ENCODE data around the gene BMPER. TPM values are rescaled to one million over a fixed set of nuclear protein-coding genes. Genes with fewer than 3 reads are reported as not detected.

The BMPER gene
- polyA plus RNA-seq, 1 donor, result 4.9 TPM

- no peaks in the 10 kb centered on the region for H3K36me3 ChIP-seq (ENCODE audit: control insufficient read depth, insufficient read depth, low read length)
- no peaks in the 10 kb centered on the region for H3K27me3 ChIP-seq (ENCODE audit: control insufficient read depth, insufficient read depth, low read length)
- H3K4me3 ChIP-seq (ENCODE audit: low read length), result no peak overlapping the region
- WGBS (ENCODE audit: insufficient coverage, low lambda C conversion rate), result no CpG with 5 or more reads among the region's 2 CpGs
- H3K9me3 ChIP-seq (ENCODE audit: control insufficient read depth, low read depth, low read length), result no peaks in the 10 kb centered on the region
- no peaks in the 10 kb centered on the region for H3K4me1 ChIP-seq (ENCODE audit: control insufficient read depth, insufficient read depth, low read length)
- no peak overlapping the region for H3K27ac ChIP-seq (ENCODE audit: low read length)
- no peak for DNase-seq
These were observed 238.1 kb downstream of the BMPER start for GRCh38 chr7:34143402-34143801.

DNA sequence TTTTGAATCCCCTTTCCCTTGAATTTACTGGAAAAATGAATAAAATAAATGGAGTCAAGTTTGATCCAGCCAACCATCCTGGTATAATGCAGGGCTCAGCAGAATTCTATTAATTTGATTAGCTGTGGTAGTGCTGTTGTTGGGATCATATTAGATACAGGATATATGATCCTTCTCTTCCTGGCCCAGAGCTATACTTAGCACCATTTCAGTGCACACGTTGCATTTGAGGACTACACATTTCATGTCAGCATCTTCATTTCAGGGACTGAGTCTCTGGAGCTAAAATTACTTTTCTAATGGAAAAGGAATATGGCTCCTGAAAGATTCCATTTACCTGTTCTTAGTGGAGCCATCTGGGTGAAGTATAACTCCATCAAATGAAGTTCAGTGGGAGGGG is 240.3 kb downstream of the BMPER start:
- DNase-seq, result no peak
- Histone ChIP-seq H3K4me1 (ENCODE audit: control insufficient read depth, insufficient read depth, low read length) (no peaks in the 10 kb centered on the region), H3K36me3 (ENCODE audit: control insufficient read depth, insufficient read depth, low read length) (no peaks in the 10 kb centered on the region), H3K27ac (ENCODE audit: low read length) (no peak overlapping the region), H3K27me3 (ENCODE audit: control insufficient read depth, insufficient read depth, low read length) (no peaks in the 10 kb centered on the region), H3K4me3 (ENCODE audit: low read length) (no peak overlapping the region), H3K9me3 (ENCODE audit: control insufficient read depth, low read depth, low read length) (no peaks in the 10 kb centered on the region)
- no CpG with 5 or more reads among the region's 1 CpG for WGBS (ENCODE audit: insufficient coverage, low lambda C conversion rate)

- Histone ChIP-seq H3K36me3 (ENCODE audit: control insufficient read depth, insufficient read depth, low read length) (no peaks in the 10 kb centered on the region), H3K9me3 (ENCODE audit: control insufficient read depth, low read depth, low read length) (no peaks in the 10 kb centered on the region), H3K27me3 (ENCODE audit: control insufficient read depth, insufficient read depth, low read length) (no peaks in the 10 kb centered on the region), H3K4me3 (ENCODE audit: low read length) (no peak overlapping the region), H3K27ac (ENCODE audit: low read length) (no peak overlapping the region), H3K4me1 (ENCODE audit: control insufficient read depth, insufficient read depth, low read length) (no peaks in the 10 kb centered on the region)
- WGBS (ENCODE audit: insufficient coverage, low lambda C conversion rate), result 83% methylated on average over 1 of the region's 5 CpGs
- DNase-seq, result no peak
These were observed 248.4 kb downstream of the BMPER start for GRCh38 chr7:34153656-34154270.

DNA sequence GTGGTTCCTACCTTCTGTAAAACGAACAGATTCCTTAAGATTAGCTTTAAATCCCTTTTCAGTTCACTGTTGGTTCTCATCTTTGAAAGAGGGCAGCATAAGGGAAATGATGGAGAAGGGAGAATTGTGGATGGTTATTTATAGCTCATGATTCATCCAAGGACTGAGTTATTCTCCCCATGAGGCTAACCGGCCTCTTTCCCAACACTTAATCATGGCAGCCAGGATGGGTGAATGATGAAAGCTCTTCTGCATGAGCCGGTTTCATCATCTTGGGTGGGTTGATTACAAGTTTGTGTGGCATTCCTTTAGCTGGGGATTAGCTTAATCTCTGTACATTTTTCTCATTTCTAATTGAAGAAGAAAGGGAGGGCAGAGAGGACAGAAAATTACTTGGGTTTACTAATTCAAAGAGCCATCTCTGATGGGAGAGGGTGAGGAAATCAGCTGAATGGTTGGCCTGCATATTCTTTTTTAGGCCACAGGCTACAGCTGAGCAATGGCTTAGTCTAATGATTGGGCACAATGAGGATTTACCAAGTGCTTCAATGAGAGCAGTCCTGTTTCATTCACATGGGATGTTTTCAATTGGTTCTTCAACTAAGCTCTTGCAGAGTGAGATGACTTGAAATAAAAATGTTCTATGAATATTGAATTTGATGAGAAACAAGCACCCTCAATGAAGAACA is 250.0 kb downstream of the BMPER start:
- no peak overlapping the region for H3K4me3 ChIP-seq (ENCODE audit: low read length)
- DNase-seq, result no peak
- no peaks in the 10 kb centered on the region for H3K36me3 ChIP-seq (ENCODE audit: control insufficient read depth, insufficient read depth, low read length)
- H3K9me3 ChIP-seq (ENCODE audit: control insufficient read depth, low read depth, low read length), result no peaks in the 10 kb centered on the region
- 100% methylated on average over 2 of the region's 3 CpGs for WGBS (ENCODE audit: insufficient coverage, low lambda C conversion rate)
- H3K27ac ChIP-seq (ENCODE audit: low read length), result no peak overlapping the region
- no peaks in the 10 kb centered on the region for H3K27me3 ChIP-seq (ENCODE audit: control insufficient read depth, insufficient read depth, low read length)
- H3K4me1 ChIP-seq (ENCODE audit: control insufficient read depth, insufficient read depth, low read length), result no peaks in the 10 kb centered on the region

GRCh38 chr7:34156336-34156735 is 251.0 kb downstream of the BMPER start:
- Histone ChIP-seq H3K4me1 (ENCODE audit: control insufficient read depth, insufficient read depth, low read length) (no peaks in the 10 kb centered on the region), H3K9me3 (ENCODE audit: control insufficient read depth, low read depth, low read length) (no peaks in the 10 kb centered on the region), H3K4me3 (ENCODE audit: low read length) (no peak overlapping the region), H3K27ac (ENCODE audit: low read length) (no peak overlapping the region), H3K36me3 (ENCODE audit: control insufficient read depth, insufficient read depth, low read length) (no peaks in the 10 kb centered on the region), H3K27me3 (ENCODE audit: control insufficient read depth, insufficient read depth, low read length) (no peaks in the 10 kb centered on the region)
- no CpG with 5 or more reads among the region's 2 CpGs for WGBS (ENCODE audit: insufficient coverage, low lambda C conversion rate)
- no peak for DNase-seq

GRCh38 chr7:34157137-34157536 is 251.8 kb downstream of the BMPER start:
- H3K27me3 ChIP-seq (ENCODE audit: control insufficient read depth, insufficient read depth, low read length), result no peaks in the 10 kb centered on the region
- DNase-seq, result no peak
- no peak overlapping the region for H3K27ac ChIP-seq (ENCODE audit: low read length)
- no peaks in the 10 kb centered on the region for H3K4me1 ChIP-seq (ENCODE audit: control insufficient read depth, insufficient read depth, low read length)
- no peaks in the 10 kb centered on the region for H3K9me3 ChIP-seq (ENCODE audit: control insufficient read depth, low read depth, low read length)
- H3K4me3 ChIP-seq (ENCODE audit: low read length), result no peak overlapping the region
- no CpG with 5 or more reads among the region's 2 CpGs for WGBS (ENCODE audit: insufficient coverage, low lambda C conversion rate)
- H3K36me3 ChIP-seq (ENCODE audit: control insufficient read depth, insufficient read depth, low read length), result no peaks in the 10 kb centered on the region

DNA sequence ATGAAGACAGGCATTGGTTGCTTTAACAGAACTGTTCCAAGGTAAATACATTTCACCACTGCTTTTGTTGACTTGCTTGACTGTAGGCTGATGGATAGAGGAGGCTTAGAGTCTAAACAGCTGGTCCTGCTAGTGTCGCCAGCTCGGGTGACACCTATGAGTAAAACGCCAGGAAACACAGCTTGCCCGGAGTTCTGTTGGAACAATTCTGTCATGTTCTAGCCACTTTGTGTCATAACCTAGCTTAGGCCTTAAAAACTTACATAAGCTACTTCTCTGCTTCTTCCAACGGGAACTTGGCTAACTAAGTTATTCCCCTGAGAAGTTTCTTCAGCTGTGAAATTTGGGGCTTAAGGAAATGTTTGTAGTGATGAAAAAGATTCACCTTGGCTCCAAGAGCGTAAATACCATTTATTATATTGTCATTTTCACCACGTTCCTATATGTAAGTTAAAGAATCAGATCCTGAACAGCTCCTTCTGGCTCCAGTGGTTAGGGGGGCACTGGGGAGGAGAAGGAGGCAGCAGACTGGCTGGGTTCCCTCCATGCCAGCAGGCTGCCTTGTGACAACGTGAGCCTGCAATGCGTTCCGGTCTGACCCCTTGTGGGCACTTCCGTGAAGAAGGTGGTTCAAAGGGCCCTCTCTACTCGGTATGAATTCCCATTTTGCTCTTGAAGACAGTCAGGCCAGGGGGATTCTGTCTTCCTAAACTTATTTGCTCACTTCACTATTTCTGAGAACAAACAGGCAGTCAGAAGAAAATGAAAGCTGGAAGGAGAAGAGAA is 253.2 kb downstream of the BMPER start:
- Histone ChIP-seq H3K9me3 (ENCODE audit: control insufficient read depth, low read depth, low read length) (no peaks in the 10 kb centered on the region), H3K27me3 (ENCODE audit: control insufficient read depth, insufficient read depth, low read length) (no peaks in the 10 kb centered on the region), H3K4me3 (ENCODE audit: low read length) (no peak overlapping the region), H3K4me1 (ENCODE audit: control insufficient read depth, insufficient read depth, low read length) (no peaks in the 10 kb centered on the region), H3K27ac (ENCODE audit: low read length) (no peak overlapping the region), H3K36me3 (ENCODE audit: control insufficient read depth, insufficient read depth, low read length) (no peaks in the 10 kb centered on the region)
- DNase-seq, result no peak
- WGBS (ENCODE audit: insufficient coverage, low lambda C conversion rate), result 64% methylated on average over 3 of the region's 12 CpGs

- no peaks in the 10 kb centered on the region for H3K36me3 ChIP-seq (ENCODE audit: control insufficient read depth, insufficient read depth, low read length)
- no peak overlapping the region for H3K27ac ChIP-seq (ENCODE audit: low read length)
- H3K4me1 ChIP-seq (ENCODE audit: control insufficient read depth, insufficient read depth, low read length), result no peaks in the 10 kb centered on the region
- no CpG with 5 or more reads among the region's 2 CpGs for WGBS (ENCODE audit: insufficient coverage, low lambda C conversion rate)
- H3K4me3 ChIP-seq (ENCODE audit: low read length), result no peak overlapping the region
- DNase-seq, result no peak
- H3K9me3 ChIP-seq (ENCODE audit: control insufficient read depth, low read depth, low read length), result no peaks in the 10 kb centered on the region
- H3K27me3 ChIP-seq (ENCODE audit: control insufficient read depth, insufficient read depth, low read length), result no peaks in the 10 kb centered on the region
These were observed 255.0 kb downstream of the BMPER start for GRCh38 chr7:34160261-34160752.

DNA sequence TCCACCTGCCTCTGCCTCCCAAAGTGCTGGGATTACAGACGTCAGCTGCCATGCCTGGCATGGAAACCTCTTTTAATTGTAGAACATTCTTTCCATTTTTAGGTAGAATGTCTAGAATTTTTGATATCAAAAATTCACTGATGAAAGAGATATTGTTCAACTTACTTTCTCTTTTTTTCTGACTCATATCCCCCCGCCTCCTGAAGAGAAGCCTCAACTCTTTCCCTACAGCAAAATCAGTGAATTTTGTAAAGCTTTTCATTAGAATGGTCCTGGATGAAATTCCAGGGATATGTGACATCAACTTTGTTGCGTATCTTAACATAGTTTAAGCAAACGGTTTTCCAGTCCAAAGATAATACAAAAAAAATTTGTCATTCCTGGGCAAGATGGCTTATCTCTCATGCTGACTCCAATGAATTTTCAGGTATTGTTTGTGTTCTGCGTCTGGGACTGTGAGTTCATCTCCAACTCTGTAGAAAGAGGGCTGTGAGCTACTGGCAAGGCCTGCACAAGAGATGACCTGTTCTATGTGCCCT is 256.8 kb downstream of the BMPER start:
- Histone ChIP-seq H3K27me3 (ENCODE audit: control insufficient read depth, insufficient read depth, low read length) (no peaks in the 10 kb centered on the region), H3K4me3 (ENCODE audit: low read length) (no peak overlapping the region), H3K4me1 (ENCODE audit: control insufficient read depth, insufficient read depth, low read length) (no peaks in the 10 kb centered on the region), H3K36me3 (ENCODE audit: control insufficient read depth, insufficient read depth, low read length) (no peaks in the 10 kb centered on the region), H3K27ac (ENCODE audit: low read length) (no peak overlapping the region), H3K9me3 (ENCODE audit: control insufficient read depth, low read depth, low read length) (no peaks in the 10 kb centered on the region)
- WGBS (ENCODE audit: insufficient coverage, low lambda C conversion rate), result no CpG with 5 or more reads among the region's 5 CpGs
- no peak for DNase-seq

- no peak overlapping the region for H3K27ac ChIP-seq (ENCODE audit: low read length)
- H3K4me1 ChIP-seq (ENCODE audit: control insufficient read depth, insufficient read depth, low read length), result no peaks in the 10 kb centered on the region
- WGBS (ENCODE audit: insufficient coverage, low lambda C conversion rate), result no CpG with 5 or more reads among the region's 3 CpGs
- H3K4me3 ChIP-seq (ENCODE audit: low read length), result no peak overlapping the region
- H3K9me3 ChIP-seq (ENCODE audit: control insufficient read depth, low read depth, low read length), result no peaks in the 10 kb centered on the region
- no peaks in the 10 kb centered on the region for H3K36me3 ChIP-seq (ENCODE audit: control insufficient read depth, insufficient read depth, low read length)
- no peaks in the 10 kb centered on the region for H3K27me3 ChIP-seq (ENCODE audit: control insufficient read depth, insufficient read depth, low read length)
- no peak for DNase-seq
These were observed 257.3 kb downstream of the BMPER start for GRCh38 chr7:34162677-34163076.
